Right forelimb (tissue), 1 donor: ENCODE measurements around the gene IDNK.

ENCODE experiments used
- DNase-seq: peaks from one replicate; pipeline ENCODE4 v3.0.0-alpha.2; 2018

IDNK gene

DNA sequence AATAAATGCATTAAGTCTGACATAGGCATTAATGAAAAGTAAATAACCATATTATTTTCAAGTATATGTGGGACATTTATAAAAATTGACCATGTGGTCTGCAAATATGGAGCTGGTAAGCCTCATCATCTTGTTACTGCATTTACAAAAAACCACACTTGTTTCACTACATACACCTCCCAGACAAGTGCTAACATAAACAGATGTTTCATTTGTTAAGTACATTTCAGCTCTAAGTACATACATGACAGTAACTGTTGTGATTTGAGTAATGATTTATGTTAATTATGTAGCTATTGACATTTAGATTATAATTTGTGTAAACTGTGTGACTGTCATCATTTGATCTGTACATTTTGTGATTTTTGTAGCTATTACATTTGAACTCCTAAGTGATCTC, 13.9 kb downstream of the IDNK start:
- no peak for DNase-seq

DNA sequence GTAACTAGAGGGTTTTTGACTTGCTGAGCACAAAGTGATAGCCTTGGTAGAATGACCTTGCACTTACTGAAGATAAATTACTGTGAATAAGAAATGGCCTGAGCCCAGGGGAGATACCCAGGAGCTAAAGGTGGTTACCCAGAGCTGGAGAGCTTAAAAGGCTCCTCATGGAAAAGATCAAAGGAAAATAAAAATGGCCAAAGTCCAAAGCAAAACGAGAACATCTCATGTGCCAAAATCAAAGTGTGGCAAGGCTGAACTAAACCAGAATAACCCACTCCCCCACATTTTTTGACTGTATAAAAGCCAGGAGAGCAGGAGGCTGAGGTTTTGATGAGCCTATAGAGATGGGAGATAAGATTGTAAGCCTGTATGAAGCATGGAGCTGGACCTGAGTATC, 14.4 kb downstream of the IDNK start:
- no peak for DNase-seq

DNA sequence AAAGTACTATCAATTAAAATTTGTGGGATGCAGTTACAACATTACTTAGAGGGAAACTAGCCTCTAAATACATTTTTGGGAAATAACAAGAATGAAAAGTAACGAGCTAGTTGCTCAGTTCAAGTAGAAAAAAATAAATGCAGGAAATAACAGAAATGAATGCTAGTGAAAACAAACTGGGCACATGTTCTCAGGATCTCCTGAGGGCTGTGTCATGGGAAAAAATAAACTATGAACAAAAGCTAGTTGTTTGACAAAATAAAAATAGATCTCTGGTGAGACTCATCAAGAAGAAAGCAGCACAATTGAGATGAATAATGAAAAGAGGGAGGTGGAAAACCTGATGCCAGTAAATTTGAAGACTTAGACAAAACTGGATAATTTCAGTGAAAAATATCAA, 16.3 kb downstream of the IDNK start:
- no peak for DNase-seq

DNA sequence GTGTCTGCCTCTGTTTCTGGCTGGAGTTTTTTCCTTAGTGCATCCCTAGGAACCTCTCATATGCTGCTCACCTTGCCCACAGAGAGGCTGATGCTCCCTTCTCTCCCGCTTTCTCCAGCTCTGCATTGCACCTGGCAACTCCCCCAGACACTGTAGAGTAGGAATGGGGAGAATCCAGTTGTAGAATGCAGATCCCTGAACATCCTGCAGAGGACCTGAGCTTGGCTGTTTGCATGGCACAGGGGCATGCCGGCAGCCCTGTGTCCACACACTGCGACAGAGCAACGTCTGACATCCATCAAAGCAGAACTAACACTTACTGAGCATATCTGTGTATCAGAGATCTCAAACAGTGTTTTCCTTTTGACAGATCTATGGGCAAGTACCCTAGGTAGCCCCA, 19.9 kb downstream of the IDNK start:
- DNase-seq = no peak

DNA sequence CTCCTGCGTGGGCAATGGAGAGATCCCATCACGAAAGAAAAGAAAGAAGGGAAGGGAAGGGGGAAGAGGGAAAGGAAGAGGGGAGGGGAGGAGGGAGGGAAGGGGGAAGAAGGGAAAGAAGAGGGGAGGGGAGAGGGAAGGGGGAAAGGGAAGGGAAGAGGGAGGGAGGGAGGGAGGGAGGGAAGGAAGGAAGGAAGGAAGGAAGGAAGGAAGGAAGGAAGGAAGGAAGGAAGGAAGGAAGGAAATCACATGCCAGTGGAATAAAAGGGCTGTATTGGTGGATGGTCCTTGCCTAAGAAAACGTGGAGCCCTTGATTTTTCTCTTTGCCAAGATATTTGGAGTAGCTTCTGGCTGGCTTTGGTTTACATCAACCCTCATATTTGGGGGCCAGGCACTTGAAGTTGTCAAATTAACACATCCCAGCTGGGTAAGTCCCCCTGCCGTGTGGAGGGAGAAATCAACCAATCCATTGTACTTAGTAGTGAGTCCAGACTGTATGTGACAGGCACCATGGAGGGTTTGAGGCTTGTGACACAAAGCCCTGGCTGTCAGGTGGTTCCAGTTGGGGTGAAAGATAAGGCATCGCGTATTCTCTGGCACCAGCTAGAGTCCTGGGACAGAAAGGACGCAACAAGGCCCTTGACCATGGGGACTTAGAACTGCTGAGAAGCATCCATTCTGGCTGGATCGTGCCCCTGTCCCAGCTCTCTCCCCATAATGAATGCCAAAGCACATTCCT, 23.7 kb downstream of the IDNK start:
- no peak for DNase-seq

DNA sequence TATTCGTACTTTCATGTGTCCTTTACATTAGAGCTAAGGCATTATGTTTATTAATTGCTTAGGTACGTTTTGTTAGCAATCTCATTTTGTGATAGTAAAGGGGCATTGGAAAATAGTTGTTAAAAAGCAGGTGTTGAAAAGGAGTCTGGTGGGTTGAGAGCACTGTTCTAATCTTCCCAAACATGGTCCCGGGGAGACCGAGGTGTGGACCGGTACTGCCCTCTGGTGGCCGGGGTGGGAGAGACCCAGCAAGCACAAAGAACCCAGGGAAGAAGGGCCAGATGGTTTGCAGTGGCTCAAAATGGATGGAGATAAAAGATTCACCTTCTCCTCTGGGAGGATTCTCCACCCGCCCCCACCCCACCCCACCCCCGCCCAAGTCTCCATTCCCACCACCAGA, 26.1 kb downstream of the IDNK start:
- peak; percentile 56 for DNase-seq

DNA sequence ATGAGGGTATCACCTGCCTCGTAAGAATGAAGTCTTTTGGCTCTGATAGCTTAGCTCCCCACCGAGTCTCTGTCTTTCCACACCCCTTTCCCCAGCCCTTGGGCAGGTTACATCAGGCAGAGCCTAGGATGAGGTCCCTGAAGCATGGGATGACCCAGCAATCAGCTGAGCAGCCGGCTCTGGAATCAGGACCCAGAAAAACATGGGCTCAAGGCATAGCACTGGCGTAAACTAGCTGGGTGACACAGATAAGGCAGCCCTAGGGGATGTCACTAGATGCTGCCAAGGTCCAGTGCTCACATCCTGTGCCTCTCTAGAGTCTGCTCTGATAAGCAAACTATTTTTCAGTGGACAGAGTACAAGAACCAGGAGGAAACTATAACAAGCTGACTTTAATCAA, 26.6 kb downstream of the IDNK start:
- no peak for DNase-seq

DNA sequence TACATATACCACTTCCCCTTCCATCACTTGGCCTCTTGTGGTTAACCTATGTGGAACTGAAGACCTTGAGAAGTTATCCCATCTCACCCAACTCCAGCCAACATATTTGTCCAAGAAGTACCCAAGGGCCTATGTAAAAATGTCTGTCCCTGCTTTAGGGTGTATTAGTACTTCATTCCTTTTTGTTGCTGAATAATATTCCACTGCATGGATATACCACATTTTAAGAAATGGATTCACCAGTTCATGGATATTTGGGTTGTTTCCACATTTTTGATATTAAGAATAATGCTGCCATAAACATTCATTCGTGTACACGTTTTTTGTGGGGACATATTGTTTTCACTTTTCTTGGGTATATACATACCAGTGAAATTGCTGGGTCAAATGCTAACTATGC, 28.6 kb downstream of the IDNK start:
- DNase-seq = no peak

DNA sequence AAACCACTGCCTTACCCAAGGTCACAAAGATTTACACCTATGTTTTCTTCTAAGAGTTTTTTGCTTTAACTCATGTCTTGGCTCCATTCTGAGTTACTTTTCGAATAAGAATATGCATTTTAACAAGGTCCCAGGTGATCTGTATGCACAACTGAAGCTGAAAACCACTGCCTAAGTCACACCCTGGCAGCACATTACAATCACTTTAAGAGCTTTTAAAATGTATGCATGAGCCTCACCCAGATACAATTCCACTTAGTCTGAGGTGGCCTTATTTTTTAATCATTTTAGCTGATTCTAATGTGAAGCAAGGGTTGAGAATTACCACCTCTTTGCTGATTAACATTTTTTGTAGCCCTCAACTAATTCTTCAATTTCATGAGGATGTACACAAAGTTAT, 29.5 kb downstream of the IDNK start:
- no peak for DNase-seq

DNA sequence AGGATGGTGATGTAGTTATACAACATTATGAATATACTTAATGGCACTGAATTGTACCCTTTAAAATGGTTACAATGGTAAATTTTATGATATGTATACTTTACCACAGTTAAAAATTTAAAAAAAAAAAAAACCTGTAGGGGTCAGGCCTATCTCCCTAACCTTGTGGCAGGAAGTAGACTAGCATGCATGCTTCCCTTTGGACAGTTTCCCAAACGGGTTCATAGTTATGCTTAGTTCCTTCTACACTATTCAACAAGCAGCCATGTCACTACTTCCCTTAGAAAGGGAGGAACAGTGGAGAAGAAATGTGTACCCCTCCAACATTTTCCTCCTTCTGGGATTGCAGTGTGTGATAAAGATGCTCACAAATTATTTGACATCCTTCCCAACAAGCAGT, 32.5 kb downstream of the IDNK start:
- DNase-seq = no peak

DNA sequence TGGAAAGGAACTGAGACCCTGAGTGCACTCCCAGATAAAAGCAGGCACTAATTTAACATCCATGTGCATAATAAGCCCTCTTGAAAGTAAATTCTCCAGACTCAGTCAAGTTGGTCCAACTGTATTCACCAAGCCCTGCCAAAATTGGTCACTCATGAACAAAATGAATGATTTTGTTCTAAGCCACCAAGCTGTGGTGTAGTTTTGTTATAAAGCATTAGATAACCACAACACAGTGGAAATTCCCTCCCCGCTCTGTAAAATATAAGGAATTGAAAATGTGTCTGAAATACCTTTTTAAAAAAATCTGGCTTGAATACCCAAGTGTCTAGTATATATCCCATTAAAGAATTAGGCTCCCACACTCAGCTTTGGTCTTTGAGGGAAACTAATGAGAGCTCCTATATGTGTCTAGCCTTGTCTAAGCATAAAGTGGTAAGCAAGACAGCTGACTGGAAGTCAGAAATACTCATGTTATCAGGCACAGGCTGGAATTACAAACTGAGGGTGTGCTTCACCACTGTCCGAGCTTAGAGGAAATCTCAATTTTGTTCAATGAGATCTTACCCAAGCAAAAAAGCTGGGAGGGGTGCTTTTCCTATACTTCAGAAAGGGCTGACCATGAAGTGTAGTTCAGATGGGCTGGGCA, 33.2 kb downstream of the IDNK start:
- DNase-seq = no peak

DNA sequence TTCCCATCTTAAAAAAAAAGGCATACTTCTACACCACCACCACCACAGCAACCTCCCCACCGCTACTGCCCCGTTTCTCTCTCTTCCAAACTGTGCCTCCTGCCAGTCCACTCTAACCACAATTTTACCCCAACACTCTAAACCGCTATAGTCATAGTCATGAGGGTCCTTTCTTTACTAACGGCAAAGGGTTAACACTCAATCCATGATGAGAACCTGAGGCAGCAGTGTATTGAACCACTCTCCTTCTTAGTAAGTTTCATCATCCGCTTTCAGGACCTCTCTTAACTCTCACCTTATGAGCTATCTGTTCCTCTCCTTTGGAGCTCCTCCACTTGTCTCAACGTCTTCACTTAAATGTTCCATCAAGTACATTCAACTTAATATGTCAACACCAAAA, 34.0 kb downstream of the IDNK start:
- no peak for DNase-seq

DNA sequence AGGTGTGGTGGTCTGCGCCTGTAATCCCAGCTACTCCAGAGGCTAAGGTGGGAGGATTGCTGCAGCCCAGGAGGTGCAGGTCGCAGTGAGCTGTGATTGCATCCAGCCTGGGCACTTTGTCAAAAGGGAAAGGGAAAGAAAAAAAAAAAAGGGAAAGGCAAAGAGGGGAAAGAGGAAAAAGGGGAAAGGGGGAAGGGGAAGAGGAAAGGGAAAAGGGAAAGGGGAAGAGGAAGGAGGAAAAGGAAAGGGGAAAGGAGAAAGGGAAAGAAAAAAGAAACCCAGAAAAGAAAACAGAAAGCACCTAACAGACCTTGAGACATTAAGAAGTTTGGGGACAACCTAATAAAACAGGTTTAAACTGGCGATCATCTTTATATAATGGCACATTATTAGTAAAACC, 40.0 kb downstream of the IDNK start:
- DNase-seq = no peak

DNA sequence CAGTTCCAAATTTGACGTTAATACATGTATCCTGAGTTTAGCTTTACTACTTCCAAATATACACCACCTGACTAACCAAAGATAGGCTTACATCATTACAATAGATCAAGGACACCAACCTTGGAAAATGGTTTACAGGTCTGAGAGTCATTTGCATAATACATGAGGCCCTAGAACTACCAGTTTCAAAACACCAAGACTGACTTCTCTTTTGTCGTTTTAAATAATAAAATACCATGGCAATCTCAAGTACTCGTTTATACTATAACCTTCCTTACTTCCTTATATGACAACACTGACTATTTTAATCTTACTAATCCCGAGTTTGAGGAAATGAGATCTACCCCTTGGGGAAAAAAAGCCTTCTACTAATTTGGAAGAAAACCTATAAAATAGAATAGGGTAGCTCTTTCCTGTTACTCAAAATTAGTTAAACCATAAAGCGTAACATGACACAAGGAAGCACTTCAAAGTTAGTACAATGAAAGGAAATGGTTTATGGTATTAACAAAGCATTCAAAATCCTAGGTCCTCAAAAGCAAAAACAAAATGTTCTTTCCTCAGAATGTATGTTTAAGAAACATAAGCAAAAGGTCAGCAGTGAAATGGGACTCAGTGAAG, 42.7 kb downstream of the IDNK start:
- DNase-seq = no peak

DNA sequence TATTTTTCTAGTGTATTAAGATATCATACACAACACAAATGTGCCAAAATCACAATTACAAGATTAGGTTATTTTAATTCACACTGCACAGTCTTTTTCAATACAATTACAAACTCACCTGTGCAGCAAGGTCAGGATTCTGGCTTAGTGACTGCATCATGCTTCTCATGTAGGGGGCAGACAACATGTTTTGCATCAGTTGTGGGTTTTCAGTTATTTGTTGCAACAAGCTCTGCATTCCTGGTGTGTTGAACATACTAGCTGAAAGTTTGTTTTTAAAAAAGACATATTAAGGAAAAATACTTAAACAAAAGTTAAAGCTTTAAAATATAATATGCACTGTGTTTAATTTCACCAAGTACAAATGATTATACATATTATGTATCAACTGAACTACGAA, 46.1 kb downstream of the IDNK start:
- no peak for DNase-seq

DNA sequence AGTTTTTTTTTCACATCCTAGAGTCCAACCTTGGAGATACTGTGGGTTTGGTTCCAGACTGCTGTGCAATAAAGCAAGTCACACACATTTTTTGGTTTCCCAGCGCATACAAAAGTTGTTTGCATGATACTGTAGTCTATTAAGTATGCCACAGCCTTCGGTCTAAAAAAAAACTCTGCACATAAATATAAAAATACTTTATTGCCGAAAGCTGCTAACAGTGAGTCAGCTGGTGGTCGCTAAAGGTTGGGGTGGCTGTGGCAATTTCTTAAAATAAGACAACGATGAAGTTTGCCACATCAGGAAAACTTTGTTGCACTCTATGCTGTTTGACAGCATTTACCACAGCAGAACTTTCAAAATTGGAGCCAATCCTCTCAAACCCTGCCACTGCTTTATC, 47.4 kb downstream of the IDNK start:
- DNase-seq = no peak

DNA sequence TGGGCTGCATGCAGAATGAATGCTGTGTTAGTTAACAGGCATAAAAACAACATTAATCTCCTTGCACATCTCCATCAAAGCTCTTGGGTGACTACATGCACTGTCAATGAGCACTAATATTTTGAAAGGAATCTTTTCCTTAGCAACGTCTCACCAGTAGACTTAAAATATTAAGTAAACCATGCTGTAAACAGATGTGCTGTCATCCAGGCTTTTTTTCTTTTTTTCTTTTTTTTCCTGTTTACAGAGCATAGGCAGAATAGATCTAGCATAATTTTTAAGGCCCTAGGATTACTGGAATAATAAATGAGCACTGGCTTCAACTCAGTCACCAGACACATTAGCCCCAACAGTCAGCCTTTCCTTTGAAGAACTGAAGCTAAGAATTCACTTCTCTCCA, 48.5 kb downstream of the IDNK start:
- DNase-seq = no peak

DNA sequence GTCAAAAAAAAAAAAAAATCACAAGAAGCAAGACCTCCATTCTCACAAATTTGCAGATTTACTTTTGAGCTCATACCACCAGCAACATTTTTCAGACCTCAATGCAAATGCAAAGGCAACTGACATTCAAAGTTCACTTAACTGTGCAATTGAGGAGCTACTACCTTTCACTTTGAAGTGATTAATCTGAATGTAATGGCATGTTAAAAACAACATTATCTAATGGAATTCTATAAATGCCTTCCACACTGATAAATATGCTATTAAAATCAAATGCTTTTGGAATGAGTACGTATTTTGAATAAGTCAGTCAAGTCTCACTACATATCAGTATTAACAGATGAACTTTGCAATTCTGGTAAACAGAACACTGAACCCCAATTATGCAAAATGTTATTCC, 52.5 kb downstream of the IDNK start:
- no peak for DNase-seq

DNA sequence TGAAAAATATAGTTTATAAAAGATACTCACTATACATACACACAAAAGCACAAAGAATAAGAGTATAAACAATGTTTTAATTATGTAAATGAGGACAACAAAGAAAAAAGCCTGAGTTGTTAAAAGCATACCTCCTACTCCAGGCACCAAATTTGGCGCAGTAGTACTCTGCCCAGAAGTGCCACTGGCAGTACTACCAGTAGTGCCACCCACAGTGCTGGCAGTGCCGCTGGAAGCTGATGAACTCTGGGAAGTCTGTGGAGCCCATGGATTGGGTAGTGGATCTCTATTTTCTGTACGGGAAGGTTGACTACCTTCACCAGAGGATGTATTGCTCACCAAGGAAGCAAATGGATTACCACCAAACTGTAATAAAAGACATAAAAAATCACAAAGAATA, 54.7 kb downstream of the IDNK start:
- no peak for DNase-seq

DNA sequence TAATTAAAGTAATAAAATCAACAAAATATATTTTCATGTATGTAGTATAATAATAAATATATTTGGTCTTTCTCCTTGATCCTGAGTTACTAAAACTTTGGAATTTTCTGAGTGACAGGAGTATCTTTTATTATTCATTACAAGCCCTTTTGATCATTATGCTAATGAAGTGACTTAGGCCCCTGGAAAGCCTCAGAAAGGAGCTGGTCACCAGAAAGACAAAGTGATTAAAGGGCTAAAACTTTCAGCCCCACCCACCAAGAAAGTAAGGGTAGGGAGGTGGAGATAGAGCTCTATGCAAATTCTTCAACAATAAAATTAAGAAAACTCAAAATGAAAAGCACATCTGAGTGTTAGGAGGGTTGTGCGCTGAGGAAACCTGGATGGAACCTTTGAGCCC, 57.3 kb downstream of the IDNK start:
- no peak for DNase-seq

DNA sequence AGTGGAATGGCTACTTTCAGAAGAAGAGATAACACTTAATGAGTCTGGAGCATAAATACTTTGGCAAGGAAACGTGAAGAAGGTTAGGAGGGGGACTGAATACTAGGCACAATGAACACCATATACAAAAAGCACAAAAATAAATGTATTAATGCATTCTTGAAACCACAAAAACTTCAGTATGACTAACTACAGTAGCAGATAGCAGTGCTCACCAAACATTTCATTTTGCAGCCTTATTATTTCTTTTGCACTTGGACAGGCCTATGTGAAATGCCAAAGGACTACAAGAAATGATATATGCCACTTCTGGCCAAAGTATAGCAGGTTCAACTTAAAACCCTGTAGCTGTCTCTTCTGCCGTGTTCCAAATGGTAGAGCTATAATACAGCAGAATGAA, 58.5 kb downstream of the IDNK start:
- DNase-seq = no peak

DNA sequence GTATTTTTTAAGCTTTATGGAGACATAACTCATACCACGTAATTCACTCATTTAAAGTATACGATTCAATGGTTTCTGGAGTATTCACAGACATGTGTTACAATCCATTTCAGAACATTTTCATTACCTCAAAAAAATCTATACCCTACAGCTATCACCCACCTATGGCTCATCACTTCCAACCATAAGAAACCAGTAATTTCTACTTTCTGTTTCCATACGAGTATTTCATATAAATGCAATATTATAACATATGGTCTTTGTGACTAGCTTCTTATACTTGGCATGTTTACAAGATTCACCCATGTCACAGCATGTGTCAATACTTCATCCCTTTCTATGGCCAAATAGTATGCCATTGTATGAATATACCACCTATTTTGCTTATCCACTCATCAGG, 66.0 kb downstream of the IDNK start:
- no peak for DNase-seq

DNA sequence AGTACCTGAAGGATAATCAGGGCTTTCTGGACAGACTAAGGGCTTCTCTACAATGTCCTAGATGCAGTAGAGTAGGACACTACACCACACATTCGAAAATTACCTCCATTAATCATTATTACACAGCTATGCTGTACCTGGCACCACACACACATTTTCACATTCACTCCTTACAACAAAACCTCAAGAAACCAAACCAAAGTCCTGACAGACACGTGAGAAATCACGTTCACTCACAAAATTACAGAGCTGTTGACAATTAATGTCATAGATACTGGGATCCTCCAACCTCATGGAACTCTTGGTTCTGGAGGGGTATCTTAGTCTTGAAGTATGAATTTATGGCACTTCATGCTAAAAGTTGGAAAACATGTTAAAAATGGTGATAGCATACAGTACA, 68.5 kb downstream of the IDNK start:
- no peak for DNase-seq
